GM21576 (cell line): Measurements from ENCODE around the gene WEE2.
A peak's percentile ranks its signal among the peaks of the same experiment; 100 is the strongest.
"Not testable (repeated sequence)": the region's sequence is repeated elsewhere in the genome, so short reads cannot be mapped to it uniquely, and the experiment has no call there.

Experiments
- ATAC-seq: cut with Tn5 transposase; IDR thresholded peaks from one replicate; pipeline ENCODE4 v1.9.1; 2021; ENCODE audit warnings: mild to moderate bottlenecking, moderate library complexity; ENCODE audit not compliant: unreplicated experiment

The WEE2 gene

GRCh38 chr7:141689072-141689825 is 18.9 kb upstream of the WEE2 start:
- not testable (repeated sequence) for ATAC-seq

DNA sequence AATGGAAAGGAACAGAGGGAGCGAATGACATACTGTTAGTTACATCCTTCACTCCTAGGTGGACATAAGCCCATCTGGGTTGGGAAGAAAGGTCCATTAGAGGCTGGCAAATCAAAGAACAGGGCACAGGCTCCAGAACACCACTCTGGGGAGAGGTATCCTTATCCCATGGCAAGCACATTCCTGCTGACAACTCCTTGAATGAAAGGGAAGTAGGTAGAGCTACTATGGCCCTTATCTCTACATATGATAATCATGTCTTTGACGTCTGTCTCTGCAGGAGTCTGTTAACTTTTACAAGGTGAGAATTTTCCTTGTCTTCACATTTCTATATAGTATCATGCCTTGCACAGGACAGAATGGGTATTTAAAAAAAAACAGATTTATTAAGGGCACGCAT is 16.6 kb upstream of the WEE2 start:
- no peak for ATAC-seq

GRCh38 chr7:141691961-141692360 is 16.2 kb upstream of the WEE2 start:
- no peak for ATAC-seq

- no peak for ATAC-seq
Measured at GRCh38 chr7:141693082-141693481, 15.1 kb upstream of the WEE2 start.

GRCh38 chr7:141695803-141696289 is 12.3 kb upstream of the WEE2 start:
- no peak for ATAC-seq

DNA sequence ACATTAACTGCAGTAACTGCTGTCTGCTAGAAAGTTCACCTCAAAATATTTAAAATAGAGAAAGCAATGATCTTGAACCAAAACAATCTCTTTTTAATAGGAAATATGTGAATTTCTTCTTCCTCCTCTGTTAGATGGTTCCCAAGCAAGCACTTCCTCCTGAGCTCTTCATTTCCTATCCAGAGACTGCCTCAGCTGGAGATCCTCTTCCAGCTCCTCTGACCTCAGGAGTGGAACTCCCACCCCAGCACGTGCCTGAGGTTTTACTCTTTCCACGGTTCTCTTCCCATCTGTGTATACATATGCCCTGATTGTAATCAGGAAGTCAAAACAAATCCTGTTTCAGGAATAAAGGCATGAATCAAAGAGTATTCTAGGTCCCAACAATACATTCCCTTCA is 11.8 kb upstream of the WEE2 start:
- ATAC-seq, result no peak

DNA sequence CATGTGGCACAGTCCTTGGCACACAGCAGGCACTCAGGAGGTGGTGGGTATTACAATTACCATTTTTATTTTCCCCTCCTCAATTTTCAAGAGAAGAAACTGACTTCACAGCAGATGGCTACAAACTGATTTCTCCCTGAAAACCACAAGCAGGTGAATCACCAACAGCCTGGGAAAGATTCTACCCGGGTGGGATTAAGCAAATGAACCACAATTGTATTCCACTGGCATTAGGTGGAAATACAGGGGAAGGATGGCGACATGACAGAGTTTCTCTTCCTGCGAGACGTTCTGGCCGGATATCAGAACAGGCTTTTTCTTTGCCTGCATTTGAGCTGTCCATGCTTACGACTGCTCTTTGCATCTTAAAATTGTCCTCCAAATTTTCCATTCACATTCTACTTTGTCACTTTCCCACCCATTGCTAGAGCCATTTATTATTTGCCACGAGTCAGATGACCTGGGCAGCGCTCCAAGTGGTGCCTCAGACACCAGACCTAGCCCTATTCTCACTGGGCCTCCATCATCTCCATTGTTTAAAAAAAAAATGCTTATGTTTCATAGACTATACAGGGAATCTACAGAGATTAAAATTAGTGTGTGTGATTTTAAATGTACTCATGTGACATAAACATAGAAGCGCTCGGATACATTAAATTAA is 10.8 kb upstream of the WEE2 start:
- ATAC-seq, result no peak

DNA sequence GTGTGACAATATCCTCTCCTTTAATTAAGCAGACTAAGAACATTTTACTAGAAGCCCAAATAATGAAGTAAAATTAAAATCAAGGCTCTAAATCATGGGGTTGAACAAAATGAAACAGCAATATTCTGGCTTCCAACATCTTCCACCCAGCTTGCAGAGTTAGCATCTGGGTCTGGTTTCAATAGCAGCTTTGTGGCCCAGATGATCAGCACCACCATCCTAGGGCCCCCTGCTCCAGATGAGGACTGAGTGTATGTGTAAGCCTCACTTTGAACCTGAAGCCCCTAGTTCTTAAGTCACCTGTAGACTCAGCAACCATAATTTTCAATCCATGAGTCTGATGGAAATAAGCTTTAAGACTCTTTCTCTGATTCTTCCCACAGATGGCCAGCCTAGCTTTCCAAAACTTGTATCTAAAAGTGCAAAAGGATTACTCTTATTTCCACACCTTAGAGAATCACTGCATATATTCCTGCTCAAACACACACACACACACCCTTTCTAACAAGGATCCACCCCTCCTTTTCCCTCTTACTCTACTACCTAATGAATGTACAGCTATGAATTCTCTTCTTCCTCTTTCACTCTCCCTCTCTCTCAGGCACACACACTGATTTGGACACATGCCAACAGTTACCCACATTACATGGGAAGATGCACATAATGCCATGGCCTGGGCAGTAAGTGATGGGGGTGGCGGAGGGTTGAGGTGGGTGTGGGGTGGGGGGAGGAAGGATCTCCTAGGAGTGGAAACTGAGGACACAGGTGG is 9.7 kb upstream of the WEE2 start:
- no peak for ATAC-seq

- ATAC-seq, result no peak
Measured at GRCh38 chr7:141699860-141700259, 8.3 kb upstream of the WEE2 start.

DNA sequence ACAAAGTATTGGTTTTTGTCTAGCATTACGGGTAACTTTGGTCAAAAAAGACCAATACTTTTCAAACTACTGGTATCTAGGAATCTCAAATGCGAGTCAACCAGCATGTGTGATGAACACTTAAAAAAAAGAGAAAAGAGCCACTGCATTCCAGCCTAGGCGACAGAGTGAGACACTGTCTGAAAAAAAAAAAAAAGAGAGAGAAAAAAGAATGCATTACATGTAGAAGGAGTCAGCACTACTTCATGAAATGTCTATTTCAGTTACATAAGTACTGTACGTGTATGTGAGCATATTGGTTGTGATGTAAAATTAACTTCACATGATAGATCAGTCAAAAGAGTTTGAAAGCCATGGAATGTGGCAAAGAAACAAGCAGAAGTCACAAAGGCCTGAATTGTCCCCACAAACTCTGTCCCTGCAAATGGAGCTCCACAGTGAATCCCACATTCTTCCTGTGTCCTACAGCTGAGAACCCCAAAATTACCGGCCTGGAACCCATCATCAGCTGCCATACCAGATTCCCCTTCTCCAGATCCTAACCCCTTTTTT is 7.8 kb upstream of the WEE2 start:
- ATAC-seq, result no peak

DNA sequence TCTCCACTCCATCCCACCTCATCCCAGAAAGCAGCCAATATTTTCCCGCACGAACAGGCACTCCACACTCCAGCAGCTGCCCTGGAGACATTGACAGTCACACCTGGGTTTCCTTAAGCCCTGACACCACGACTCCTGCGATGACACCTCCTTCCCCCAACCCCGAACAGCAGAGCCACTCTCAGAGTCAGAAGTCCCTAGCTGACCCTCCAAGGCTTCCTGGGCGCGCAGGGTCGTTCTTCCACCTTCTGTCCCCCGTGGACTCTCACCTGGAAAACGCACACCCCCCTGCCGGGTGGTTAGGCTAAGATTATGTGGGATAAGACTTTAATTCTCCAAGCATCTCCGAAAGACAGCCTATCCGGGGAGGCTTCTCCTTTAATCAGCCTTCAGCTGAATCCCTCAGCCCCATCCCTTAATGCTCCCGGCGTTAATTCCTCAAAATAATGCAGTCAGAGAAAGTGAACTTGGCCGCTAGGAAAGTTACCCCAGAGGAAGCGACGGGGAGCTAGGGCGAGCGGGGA is 7.2 kb upstream of the WEE2 start:
- peak; percentile 1 for ATAC-seq

- ATAC-seq, result peak; percentile 80
Measured at GRCh38 chr7:141701489-141702046, 6.6 kb upstream of the WEE2 start.

DNA sequence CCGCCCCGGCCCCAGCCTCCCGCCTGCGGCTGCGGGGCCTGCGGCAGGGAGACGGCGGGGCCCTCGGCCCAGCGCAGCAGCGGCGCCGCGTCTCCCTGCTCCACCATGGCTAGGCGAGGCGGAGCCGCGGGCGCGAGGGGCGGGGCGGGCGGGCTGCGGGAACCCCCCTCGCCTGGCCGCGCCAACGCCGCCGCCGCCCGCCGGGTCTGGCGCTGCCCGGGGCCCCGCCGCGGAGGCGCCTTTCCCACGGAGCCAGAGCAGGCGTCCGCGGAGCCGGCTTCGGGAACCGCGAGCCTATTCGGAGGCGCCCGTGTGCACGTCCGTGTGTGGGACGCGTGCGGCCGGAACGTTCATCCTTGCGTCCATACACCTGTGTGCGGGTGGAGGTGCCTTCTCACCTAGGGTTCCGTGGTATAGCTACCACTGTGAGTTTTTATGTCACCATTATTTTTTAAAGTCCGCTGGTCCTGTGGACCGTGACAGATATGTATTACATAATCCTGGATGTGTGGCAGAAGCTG is 6.0 kb upstream of the WEE2 start, which contains the start of gene DENND11:
Gene DENND11 (minus strand): TSS at position 120 of the 521 bp plus-strand sequence. CDS start 13 bp downstream, at position 107.
- peak; percentile 68 for ATAC-seq

- no peak for ATAC-seq
Measured at GRCh38 chr7:141702892-141703291, 5.3 kb upstream of the WEE2 start.

DNA sequence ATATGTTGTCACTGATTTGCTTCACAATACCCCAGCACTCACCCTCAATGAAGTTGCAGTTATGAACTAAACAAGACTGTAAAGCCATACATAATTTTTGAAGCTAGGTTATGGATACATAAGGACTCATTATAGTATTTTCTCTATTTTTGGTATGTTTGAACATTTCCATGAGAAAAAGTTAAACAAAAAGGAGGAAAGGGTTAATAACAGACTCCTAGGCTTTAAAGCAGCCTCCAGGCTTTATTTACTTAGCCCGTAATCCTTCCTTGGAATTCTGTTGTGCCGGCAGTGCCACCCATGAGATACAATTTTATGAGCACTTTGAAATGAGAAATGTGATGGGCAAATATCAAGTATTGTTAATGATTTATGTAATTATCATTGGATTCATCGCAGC is 4.0 kb upstream of the WEE2 start:
- no peak for ATAC-seq

GRCh38 chr7:141704741-141705140 is 3.4 kb upstream of the WEE2 start:
- no peak for ATAC-seq

DNA sequence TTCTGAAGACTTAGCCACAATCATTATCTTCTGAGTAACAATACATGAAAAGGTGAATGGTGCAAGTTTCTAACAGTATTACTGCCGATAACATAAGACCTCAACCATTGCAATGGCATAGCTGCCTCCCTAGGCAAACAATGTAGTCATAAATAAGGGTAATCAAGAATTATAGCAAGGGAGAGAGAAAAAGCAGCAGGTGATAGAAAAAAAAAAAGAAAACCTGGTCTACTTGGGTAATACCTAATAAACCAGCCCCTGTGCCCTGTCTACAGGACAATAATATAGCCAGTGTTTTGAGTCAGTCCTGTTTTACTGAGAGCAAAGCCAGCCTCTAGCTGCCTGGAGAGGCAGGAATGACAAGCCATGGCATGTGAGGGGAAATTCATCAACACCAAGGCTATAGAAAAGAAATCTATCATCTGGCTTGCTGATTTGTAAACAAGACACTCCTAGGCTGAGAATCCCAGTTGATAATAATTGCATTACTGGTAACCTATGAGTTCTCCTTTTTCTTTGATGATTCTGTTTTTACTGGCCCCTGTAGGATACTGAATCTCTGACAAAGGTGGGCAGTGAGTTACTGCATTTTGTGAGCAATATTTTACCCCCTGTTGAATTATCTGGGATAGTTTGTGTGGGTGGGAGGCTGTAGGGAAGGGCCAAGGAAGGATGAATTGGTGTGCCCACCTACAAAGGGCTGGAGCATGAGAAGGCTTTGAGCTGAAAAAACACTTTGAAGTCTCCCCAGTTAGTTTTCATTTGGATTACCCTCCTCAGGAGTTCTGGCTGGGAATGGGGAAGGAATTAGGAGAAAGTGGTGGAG is 1.7 kb upstream of the WEE2 start:
- no peak for ATAC-seq

- no peak for ATAC-seq
Measured at GRCh38 chr7:141709318-141709717, 1.2 kb downstream of the WEE2 start.

GRCh38 chr7:141709749-141710148 is 1.6 kb downstream of the WEE2 start:
- ATAC-seq, result no peak

- ATAC-seq, result no peak
Measured at GRCh38 chr7:141710301-141710700, 2.1 kb downstream of the WEE2 start.
